HG03460 (cell line): ENCODE results near the gene ESRRB.

Experiments used
- ATAC-seq: cut with Tn5 transposase; IDR thresholded peaks from one replicate; pipeline ENCODE4 v1.9.1; 2021; ENCODE audit not compliant: unreplicated experiment

The ESRRB gene

DNA sequence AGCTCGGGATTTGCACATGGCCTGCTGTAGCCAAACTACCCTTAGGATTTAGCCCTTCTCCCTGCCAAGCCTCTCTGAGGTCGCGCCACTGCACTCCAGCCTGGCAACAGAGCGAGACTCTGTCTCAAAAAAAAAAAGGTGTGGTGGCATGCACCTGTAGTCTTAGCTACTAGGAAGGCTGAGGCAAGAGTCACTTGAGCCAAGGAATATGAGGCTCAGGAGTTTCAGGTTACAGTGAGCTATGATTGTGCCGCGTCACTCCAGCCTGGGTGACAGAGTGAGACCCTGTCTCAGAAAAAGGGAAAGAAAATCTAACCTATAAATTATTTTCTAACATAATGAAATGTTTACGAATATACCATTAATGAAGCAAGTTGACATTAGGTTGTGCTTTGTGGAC is 29.7 kb downstream of the ESRRB start:
- no peak for ATAC-seq

DNA sequence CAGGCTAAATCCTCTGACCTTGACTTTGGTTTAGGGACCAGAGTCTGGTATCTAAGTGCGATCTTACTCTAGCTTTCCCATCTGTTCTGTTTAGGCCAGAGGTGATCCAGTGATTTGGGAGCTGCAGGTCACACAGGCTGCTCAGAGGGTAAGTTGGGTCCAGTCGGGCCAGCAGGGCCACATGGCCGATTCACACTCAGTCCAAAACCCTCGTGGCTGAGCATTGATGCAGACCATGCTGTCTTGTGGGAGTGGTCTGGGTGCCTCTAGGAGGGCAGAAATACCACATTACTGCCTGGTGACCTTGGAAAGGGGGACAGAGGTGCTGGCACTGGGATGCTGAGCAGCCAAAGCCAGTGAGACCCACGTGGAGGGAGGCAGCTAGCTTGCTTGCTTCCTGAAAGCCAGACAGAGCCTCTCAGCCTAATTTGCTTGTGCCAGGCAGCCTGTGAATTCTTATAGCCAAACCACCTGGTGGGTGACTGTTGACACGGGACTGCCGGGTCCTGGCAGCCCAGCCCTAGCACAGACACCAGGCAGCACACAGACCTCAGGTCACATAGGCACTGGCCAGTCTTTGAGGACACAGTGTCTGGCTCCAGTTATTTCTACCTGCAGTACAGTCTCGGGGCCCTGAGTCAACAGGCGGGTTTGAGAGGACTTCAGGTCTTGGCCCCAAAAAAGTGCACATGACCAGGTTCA is 31.7 kb downstream of the ESRRB start:
- no peak for ATAC-seq

DNA sequence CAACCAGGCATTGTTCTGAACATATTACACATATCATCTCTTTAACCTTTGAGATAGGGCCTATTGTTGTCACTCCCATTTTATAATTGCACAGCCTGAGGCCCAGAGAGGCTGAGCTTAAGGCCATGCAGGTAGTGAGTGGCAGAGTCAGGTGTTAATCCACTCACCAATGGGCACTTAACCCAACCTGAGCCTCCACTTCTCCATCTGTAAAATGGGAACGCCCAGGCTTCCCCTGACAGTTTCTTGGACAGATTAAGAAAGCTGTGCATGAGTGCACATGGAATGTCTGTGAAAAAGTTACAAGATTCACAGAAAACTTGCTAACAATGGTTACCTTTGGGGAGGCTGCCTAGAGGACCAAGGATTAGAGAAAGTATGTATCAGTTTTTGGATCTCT is 32.9 kb downstream of the ESRRB start:
- ATAC-seq, result no peak

GRCh38 chr14:76412501-76412900 is 36.6 kb downstream of the ESRRB start:
- ATAC-seq, result no peak

DNA sequence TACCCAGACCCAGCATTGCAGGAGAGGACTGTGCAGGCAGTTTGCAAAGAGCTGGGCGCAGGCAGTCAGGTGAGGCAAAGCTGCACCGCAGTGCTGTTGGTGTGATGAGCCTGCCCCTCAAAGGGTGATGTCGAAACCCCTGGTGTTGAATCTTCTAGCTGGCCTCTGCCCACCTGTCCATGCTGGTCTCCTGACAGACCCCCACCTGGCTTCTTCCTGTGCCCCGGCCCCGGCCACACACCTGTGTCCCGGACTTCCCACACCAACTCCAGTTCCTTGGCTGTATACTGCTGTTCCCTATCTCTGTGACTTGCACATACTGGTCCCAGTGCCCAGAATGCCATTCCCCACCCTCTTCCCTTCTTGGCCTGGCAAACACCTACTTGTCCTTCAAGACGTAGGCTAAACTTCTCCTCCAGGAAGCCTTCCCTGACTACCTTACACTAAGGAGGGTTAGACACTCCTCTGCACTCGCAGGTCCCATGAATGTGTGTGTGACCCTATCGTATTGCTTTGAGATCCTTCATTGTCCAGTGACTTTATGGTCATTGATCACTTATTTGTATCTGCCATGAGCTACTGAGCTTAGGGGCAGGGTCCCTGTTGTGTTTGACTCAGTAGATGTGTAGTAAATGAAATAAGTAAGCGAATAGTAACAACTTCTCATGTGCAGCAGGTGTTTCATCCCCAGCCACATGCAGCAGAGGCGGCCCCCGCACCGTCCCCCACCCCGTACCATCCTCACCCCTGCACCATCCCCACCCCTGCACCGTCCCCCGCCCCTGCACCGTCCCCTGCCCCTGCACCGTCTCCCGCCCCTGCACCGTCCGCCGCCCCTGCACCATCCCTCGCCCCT is 37.4 kb downstream of the ESRRB start:
- no peak for ATAC-seq

GRCh38 chr14:76413962-76414600 is 38.1 kb downstream of the ESRRB start:
- no peak for ATAC-seq

GRCh38 chr14:76419399-76419798 is 43.5 kb downstream of the ESRRB start:
- ATAC-seq, result no peak

GRCh38 chr14:76420827-76421226 is 44.9 kb downstream of the ESRRB start:
- no peak for ATAC-seq

GRCh38 chr14:76421662-76422061 is 45.7 kb downstream of the ESRRB start:
- ATAC-seq, result no peak

GRCh38 chr14:76422662-76423061 is 46.7 kb downstream of the ESRRB start:
- ATAC-seq, result no peak

DNA sequence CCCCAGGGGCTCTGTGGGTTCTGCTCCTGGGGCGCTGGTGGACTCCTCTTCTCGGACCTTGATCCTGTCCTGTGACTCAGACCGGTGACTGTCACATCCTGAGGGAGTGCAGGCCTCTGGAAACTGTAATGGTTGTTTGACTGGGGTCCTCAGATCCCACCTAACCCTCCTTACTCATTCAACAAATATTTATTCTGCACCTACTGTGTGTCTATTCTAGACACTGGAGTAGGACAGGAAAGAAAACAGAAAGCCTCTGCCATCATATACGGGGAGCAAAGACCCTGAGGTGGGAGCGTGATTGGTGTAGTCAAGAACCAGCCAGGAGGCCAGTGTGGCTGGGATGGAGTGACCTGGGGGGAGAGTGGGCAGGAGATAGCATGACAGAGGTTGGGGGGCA is 47.6 kb downstream of the ESRRB start:
- no peak for ATAC-seq

DNA sequence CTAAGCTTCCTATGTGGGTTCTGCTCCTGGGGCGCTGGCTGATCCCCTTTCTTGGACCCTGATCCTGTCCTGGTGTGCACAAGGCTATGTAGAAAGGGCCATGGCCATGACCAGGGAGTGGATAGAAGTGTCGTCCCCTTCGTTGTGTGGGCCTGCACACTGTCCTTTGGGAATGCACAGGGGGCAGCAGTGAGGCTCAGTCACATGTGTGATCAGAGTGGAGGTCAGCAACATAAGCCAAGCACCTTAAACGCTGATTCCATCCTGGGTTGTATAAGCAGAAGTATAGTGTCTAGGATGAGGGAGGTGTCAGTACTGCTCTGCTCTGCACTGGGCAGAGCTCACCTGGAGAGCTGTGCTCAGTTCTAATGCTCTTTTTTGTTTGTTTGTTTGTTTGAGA is 48.4 kb downstream of the ESRRB start:
- ATAC-seq, result no peak

DNA sequence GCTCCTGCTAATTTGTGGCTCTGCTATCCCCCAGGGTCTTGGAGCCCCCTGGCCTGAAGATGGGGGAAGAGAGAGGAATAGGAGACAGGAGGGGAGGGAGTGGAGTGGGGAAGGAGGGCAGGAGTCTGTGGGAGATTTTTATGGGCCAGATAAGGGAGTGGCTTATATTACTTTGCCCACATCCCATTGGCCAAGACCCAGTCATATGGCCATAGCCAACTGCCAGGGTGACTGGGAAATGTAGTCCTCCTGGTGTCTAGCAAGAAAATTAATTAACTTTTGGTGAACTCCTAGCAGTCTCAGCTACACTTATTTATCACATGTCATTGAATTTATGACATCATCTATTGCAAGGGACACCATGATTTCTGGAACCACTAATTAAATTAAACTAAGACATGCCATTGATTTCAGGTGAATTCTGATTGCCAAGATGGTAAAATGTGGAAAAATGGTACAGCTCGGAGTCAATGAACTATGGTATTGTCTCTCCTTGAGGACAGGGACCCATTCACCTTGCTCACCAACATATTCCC is 50.3 kb downstream of the ESRRB start:
- ATAC-seq, result no peak

- no peak for ATAC-seq
These were observed 52.7 kb downstream of the ESRRB start for GRCh38 chr14:76428611-76429010.

- no peak for ATAC-seq
These were observed 54.1 kb downstream of the ESRRB start for GRCh38 chr14:76430017-76430416.

DNA sequence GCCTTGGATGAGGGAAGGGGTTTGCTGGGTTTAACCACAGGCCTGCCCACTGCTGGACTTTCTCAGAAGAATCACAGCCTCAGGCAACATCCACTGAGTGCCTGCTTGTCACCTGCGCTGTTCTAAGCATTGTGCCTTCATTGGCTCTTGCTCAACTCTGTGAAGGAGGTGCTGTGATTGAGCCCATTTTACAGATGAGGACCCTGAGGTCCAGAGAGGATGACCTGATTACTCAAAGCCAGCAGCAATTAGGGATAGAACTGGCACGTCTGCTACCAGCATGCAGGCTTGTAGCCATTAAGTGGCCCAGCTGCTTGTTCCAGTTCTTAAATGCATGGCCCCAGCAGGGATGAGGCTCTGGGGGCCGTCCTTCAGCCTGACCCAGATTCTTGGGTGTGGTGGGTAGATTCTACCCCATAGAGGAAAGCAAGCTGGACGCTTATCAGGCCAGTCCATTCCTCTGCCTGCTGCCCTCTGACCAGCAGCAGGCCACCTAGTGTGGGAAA is 54.6 kb downstream of the ESRRB start:
- no peak for ATAC-seq

DNA sequence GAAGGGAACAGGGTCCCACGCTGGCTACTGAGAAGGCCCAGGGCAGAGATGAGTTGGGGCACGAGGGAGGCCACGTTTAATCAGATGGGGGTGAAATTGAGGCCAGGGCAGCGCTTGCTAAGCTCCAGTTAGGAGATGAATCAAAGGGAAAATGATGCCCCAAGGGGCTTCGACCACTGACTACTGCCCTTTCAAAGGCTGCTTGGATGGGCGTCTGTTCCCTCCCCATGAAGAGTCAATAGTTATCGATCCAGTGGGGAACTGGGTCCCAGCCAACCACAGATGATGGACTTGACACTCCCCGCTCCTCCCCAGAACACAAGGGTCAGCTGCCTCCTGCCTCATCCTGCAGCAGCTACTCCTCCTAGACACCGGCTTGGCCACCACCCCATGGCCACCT is 55.6 kb downstream of the ESRRB start:
- ATAC-seq, result no peak

DNA sequence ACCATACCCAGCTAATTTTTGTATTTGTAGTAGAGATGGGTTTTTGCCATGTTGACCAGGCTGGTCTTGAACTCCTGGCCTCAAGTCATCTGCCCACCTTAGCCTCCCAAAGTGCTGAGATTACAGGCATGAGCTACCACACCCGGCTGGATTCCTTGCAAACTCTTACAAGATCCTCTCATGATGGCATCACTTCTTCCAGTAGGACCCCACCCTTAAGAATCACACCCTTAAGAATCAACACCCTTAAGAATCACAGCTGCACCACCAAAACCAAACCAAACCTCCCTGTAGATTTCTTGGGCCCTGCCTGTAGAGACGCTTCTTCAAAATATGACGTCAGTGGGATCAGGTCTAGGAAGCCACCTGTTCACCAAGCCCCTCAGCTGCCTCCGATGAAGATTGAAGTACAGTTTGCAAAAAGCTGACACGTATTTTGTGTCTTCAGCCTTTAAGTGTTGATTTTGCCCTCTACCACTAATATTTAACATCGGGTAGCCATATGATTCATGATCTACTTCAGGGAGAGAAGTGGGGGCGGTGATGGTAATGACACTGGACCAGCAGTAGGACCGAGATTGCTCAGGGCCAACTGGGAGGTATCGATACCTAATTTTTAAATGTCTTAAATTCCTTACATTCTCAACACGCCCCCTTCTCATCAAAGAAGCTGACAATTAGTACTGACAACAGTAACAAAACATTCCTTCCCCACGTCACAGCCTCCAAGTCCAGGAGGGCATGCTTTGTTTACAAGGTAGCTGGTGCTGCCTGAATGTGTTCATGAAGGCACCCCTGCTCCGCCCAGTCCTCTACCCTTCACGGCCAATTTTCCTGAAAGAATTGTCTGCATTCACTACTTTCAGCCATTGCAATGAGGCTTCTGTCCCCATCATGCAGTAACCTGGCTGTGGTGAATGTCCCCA is 57.2 kb downstream of the ESRRB start:
- no peak for ATAC-seq

- no peak for ATAC-seq
These were observed 58.3 kb downstream of the ESRRB start for GRCh38 chr14:76434220-76434619.

GRCh38 chr14:76439237-76439775 is 63.4 kb downstream of the ESRRB start:
- no peak for ATAC-seq
